CD8-positive, alpha-beta memory T cell (primary cell): ENCODE results near the gene TNIK. TPM values are rescaled to one million over a fixed set of nuclear protein-coding genes. Genes with fewer than 3 reads are reported as not detected.
A peak's percentile ranks its signal among the peaks of the same experiment; 100 is the strongest.
"Not testable (repeated sequence)": the region's sequence is repeated elsewhere in the genome, so short reads cannot be mapped to it uniquely, and the experiment has no call there.

Experiments used
- CTCF ChIA-PET: fragments of 350-600 bp; sonication (Branson Sonifier 250); formaldehyde crosslinking; loops from one replicate; lab custom pipeline; 2021; ENCODE audit warnings: antibody characterized with exemption; lab: Charles Lee
- POLR2A ChIA-PET: fragments of 350-600 bp; sonication (Branson Sonifier 250); formaldehyde crosslinking; loops from one replicate; lab custom pipeline; 2021; ENCODE audit warnings: antibody characterized with exemption; lab: Charles Lee
- DNase-seq, 5 donors: peaks; one replicate each; pipeline versions ENCODE4 v3.0.0 to v3.0.0-alpha.2; 2020 to 2022; ENCODE audit warnings: mixed read lengths in 1 of 5
- H3K27ac ChIP-seq: one replicate; pipeline ENCODE4 v1.7.0; 2013; ENCODE audit warnings: low read depth, mild to moderate bottlenecking, low read length, moderate library complexity
- H3K27me3 ChIP-seq: 2 replicates; pipeline ENCODE4 v1.7.0; 2013; ENCODE audit warnings: low read length, mild to moderate bottlenecking; ENCODE audit not compliant: insufficient read depth, poor library complexity, severe bottlenecking
- H3K36me3 ChIP-seq: 2 replicates; pipeline ENCODE4 v1.7.0; 2013; ENCODE audit warnings: mild to moderate bottlenecking, low read length, moderate library complexity; ENCODE audit not compliant: insufficient read depth
- H3K4me1 ChIP-seq: 2 replicates; pipeline ENCODE4 v1.7.0; 2013; ENCODE audit warnings: mild to moderate bottlenecking, low read length, moderate library complexity; ENCODE audit not compliant: insufficient read depth
- H3K4me3 ChIP-seq: 2 replicates; pipeline ENCODE4 v1.7.0; 2013; ENCODE audit warnings: mild to moderate bottlenecking, low read length
- H3K9me3 ChIP-seq: 2 replicates; pipeline ENCODE4 v1.7.0; 2013; ENCODE audit warnings: mild to moderate bottlenecking, low read length
- H3K27ac Mint-ChIP-seq, 8 donors: one replicate each; pipeline ENCODE4 v1.8.0; 2020 to 2021; ENCODE audit warnings: mixed read lengths in 8 of 8, mild to moderate bottlenecking in 6 of 8, inconsistent platforms in 3 of 8, moderate library complexity in 3 of 8
- H3K27me3 Mint-ChIP-seq, 2 donors: one replicate each; pipeline ENCODE4 v1.8.0; 2020 to 2021; ENCODE audit warnings: mixed read lengths in 2 of 2, mild to moderate bottlenecking in 1 of 2, moderate library complexity in 1 of 2
- H3K36me3 Mint-ChIP-seq, 3 donors: one replicate each; pipeline ENCODE4 v1.8.0; 2020 to 2021; ENCODE audit warnings: mixed read lengths in 3 of 3, inconsistent platforms in 1 of 3, mild to moderate bottlenecking in 1 of 3
- H3K4me1 Mint-ChIP-seq, 3 donors: one replicate each; pipeline ENCODE4 v1.8.0; 2020 to 2021; ENCODE audit warnings: mixed read lengths in 3 of 3, inconsistent platforms in 1 of 3, mild to moderate bottlenecking in 1 of 3
- H3K4me3 Mint-ChIP-seq, 7 donors: one replicate each; pipeline ENCODE4 v1.8.0; 2020 to 2021; ENCODE audit warnings: mixed read lengths in 7 of 7, mild to moderate bottlenecking in 6 of 7, moderate library complexity in 4 of 7, inconsistent platforms in 2 of 7
- H3K9me3 Mint-ChIP-seq, 5 donors: one replicate each; pipeline ENCODE4 v1.8.0; 2020 to 2022; ENCODE audit warnings: mixed read lengths in 5 of 5, mild to moderate bottlenecking in 3 of 5, moderate library complexity in 2 of 5, inconsistent platforms in 1 of 5
- polyA plus RNA-seq: library from polyadenylated mRNA; unstranded; fragments of 300-500 nt; fragmentation: Illumina TruSeq; gene quantifications from one replicate; pipeline ENCODE4 v1.2.3, GENCODE V29; 2021
- total RNA-seq, 2 experiments: library from RNA; stranded (reverse); gene quantifications; one replicate each; pipeline ENCODE4 v1.2.3, GENCODE V29; 2021

The TNIK gene
- total and polyA plus RNA-seq, 3 experiments from 2014 or later: 15.9 to 19.2 (median 17.7) TPM

GRCh38 chr3:171374661-171375285 is 85.4 kb downstream of the TNIK start:
- CTCF ChIA-PET: interaction anchor here (0.8 kb wide), 1 partner anchor 191 kb away, joined by 3 read pairs; no protein-coding TSS in a partner anchor
- peaks cover 11 to 55% (median 24%) of the 10 kb centered on the region in 3 donors for H3K4me1 Mint-ChIP-seq
- H3K4me1 ChIP-seq: peaks cover 45% of the 10 kb centered on the region
- no peaks in the 10 kb centered on the region for H3K27me3 ChIP-seq
- peaks cover 0 to 1% (median 0%) of the 10 kb centered on the region in 3 donors for H3K36me3 Mint-ChIP-seq
- H3K27me3 Mint-ChIP-seq: no peaks in the 10 kb centered on the region
- no peak overlapping the region for H3K4me3 Mint-ChIP-seq
- H3K9me3 ChIP-seq: no peaks in the 10 kb centered on the region
- POLR2A ChIA-PET: interaction anchor here (0.6 kb wide), 1 partner anchor 97 kb away, joined by 4 read pairs; no protein-coding TSS in a partner anchor
- no peaks in the 10 kb centered on the region for H3K9me3 Mint-ChIP-seq
- H3K27ac ChIP-seq: no peak overlapping the region
- no peak overlapping the region for H3K4me3 ChIP-seq
- DNase-seq: no peak
- no peaks in the 10 kb centered on the region for H3K36me3 ChIP-seq
- peak overlapping the region in 1 of 8 donors; percentile 44 for H3K27ac Mint-ChIP-seq

GRCh38 chr3:171374260-171374659 is 85.9 kb downstream of the TNIK start:
- POLR2A ChIA-PET: interaction anchor here (0.6 kb wide), 1 partner anchor 97 kb away, joined by 4 read pairs; no protein-coding TSS in a partner anchor
- CTCF ChIA-PET: interaction anchor here (0.8 kb wide), 1 partner anchor 192 kb away, joined by 3 read pairs; no protein-coding TSS in a partner anchor
- Histone ChIP-seq H3K9me3 (no peaks in the 10 kb centered on the region), H3K36me3 (no peaks in the 10 kb centered on the region), H3K4me1 (peaks cover 45% of the 10 kb centered on the region), H3K27me3 (no peaks in the 10 kb centered on the region), H3K4me3 (no peak overlapping the region), H3K27ac (no peak overlapping the region)
- Mint-ChIP-seq H3K9me3 (no peaks in the 10 kb centered on the region), H3K27ac (no peak overlapping the region), H3K4me1 (peaks cover 12 to 55% (median 20%) of the 10 kb centered on the region in 3 donors), H3K36me3 (peaks cover 0 to 3% (median under 1%) of the 10 kb centered on the region in 3 donors), H3K27me3 (no peaks in the 10 kb centered on the region), H3K4me3 (no peak overlapping the region)
- no peak for DNase-seq

- Histone ChIP-seq H3K9me3 (no peaks in the 10 kb centered on the region), H3K36me3 (no peaks in the 10 kb centered on the region), H3K4me1 (peaks cover 45% of the 10 kb centered on the region), H3K27me3 (no peaks in the 10 kb centered on the region), H3K4me3 (no peak overlapping the region), H3K27ac (no peak overlapping the region)
- Mint-ChIP-seq H3K27ac (no peak overlapping the region), H3K27me3 (no peaks in the 10 kb centered on the region), H3K4me1 (peaks cover 12 to 53% (median 18%) of the 10 kb centered on the region in 3 donors), H3K4me3 (no peak overlapping the region), H3K36me3 (peaks cover 0 to 9% (median 3%) of the 10 kb centered on the region in 3 donors), H3K9me3 (no peaks in the 10 kb centered on the region)
- CTCF ChIA-PET: no interaction called here
- POLR2A ChIA-PET: no interaction called here
- no peak for DNase-seq
Observed at GRCh38 chr3:171373711-171374110, 86.5 kb downstream of the TNIK start.

GRCh38 chr3:171372694-171373093 is 87.5 kb downstream of the TNIK start:
- H3K4me3 Mint-ChIP-seq: no peak overlapping the region
- H3K27ac Mint-ChIP-seq: peak overlapping the region in 2 of 8 donors; percentile 57 to 73
- Histone ChIP-seq H3K27ac (no peak overlapping the region), H3K27me3 (no peaks in the 10 kb centered on the region), H3K36me3 (no peaks in the 10 kb centered on the region), H3K4me1 (peaks cover 40% of the 10 kb centered on the region), H3K9me3 (no peaks in the 10 kb centered on the region), H3K4me3 (no peak overlapping the region)
- POLR2A ChIA-PET: no interaction called here
- no peaks in the 10 kb centered on the region for H3K27me3 Mint-ChIP-seq
- no peaks in the 10 kb centered on the region for H3K9me3 Mint-ChIP-seq
- peaks cover 14 to 51% (median 16%) of the 10 kb centered on the region in 3 donors for H3K4me1 Mint-ChIP-seq
- CTCF ChIA-PET: interaction anchor here (1.0 kb wide), 1 partner anchor 10 kb away, joined by 3 read pairs; no protein-coding TSS in a partner anchor
- DNase-seq: no peak
- H3K36me3 Mint-ChIP-seq: peaks cover 0 to 15% (median 3%) of the 10 kb centered on the region in 3 donors

GRCh38 chr3:171371354-171371753 is 88.9 kb downstream of the TNIK start:
- peaks cover 0 to 15% (median 3%) of the 10 kb centered on the region in 3 donors for H3K36me3 Mint-ChIP-seq
- H3K4me1 Mint-ChIP-seq: peaks cover 14 to 49% (median 21%) of the 10 kb centered on the region in 3 donors
- no peaks in the 10 kb centered on the region for H3K27me3 Mint-ChIP-seq
- H3K4me3 Mint-ChIP-seq: no peak overlapping the region
- CTCF ChIA-PET: interaction anchor here (1.7 kb wide), 1 partner anchor 10 kb away, joined by 6 read pairs; no protein-coding TSS in a partner anchor
- DNase-seq: no peak
- POLR2A ChIA-PET: no interaction called here
- peak overlapping the region in 5 of 8 donors; percentile 17 to 78 (median 56) for H3K27ac Mint-ChIP-seq
- no peaks in the 10 kb centered on the region for H3K36me3 ChIP-seq
- H3K4me3 ChIP-seq: no peak overlapping the region
- no peaks in the 10 kb centered on the region for H3K9me3 Mint-ChIP-seq
- H3K27me3 ChIP-seq: no peaks in the 10 kb centered on the region
- no peak overlapping the region for H3K27ac ChIP-seq
- peaks cover 30% of the 10 kb centered on the region for H3K4me1 ChIP-seq
- H3K9me3 ChIP-seq: no peaks in the 10 kb centered on the region

- POLR2A ChIA-PET: no interaction called here
Observed at GRCh38 chr3:171369156-171369555, 91.0 kb downstream of the TNIK start.

GRCh38 chr3:171366738-171367137 is 93.5 kb downstream of the TNIK start:
- H3K9me3 ChIP-seq, H3K4me3 ChIP-seq, DNase-seq, H3K36me3 ChIP-seq, H3K9me3 Mint-ChIP-seq, H3K27me3 Mint-ChIP-seq, H3K27ac ChIP-seq, H3K4me3 Mint-ChIP-seq, H3K4me1 ChIP-seq, POLR2A ChIA-PET, CTCF ChIA-PET, H3K27me3 ChIP-seq: not testable (repeated sequence)
- Mint-ChIP-seq H3K27ac (peak overlapping the region in 1 of 8 donors; percentile 87), H3K36me3 (peaks cover 0 to 15% (median 3%) of the 10 kb centered on the region in 3 donors), H3K4me1 (peaks cover 48 to 59% (median 50%) of the 10 kb centered on the region in 3 donors)

More at GRCh38 chr3:171369156-171369555, 91.0 kb downstream of the TNIK start:
- Histone ChIP-seq H3K27ac (no peak overlapping the region), H3K36me3 (no peaks in the 10 kb centered on the region), H3K4me1 (peaks cover 11% of the 10 kb centered on the region), H3K27me3 (no peaks in the 10 kb centered on the region), H3K4me3 (no peak overlapping the region), H3K9me3 (no peaks in the 10 kb centered on the region)
- CTCF ChIA-PET: no interaction called here
- no peaks in the 10 kb centered on the region for H3K9me3 Mint-ChIP-seq
- peaks cover 27 to 40% (median 37%) of the 10 kb centered on the region in 3 donors for H3K4me1 Mint-ChIP-seq
- H3K4me3 Mint-ChIP-seq: no peak overlapping the region
- no peak for DNase-seq
- peaks cover 0 to 15% (median 3%) of the 10 kb centered on the region in 3 donors for H3K36me3 Mint-ChIP-seq
- no peak overlapping the region for H3K27ac Mint-ChIP-seq
- no peaks in the 10 kb centered on the region for H3K27me3 Mint-ChIP-seq

GRCh38 chr3:171366043-171366442 is 94.2 kb downstream of the TNIK start:
- CTCF ChIA-PET: no interaction called here
- H3K9me3 Mint-ChIP-seq: no peaks in the 10 kb centered on the region

More at GRCh38 chr3:171366043-171366442, 94.2 kb downstream of the TNIK start:
- no peak overlapping the region for H3K27ac ChIP-seq
- peaks cover 49 to 66% (median 55%) of the 10 kb centered on the region in 3 donors for H3K4me1 Mint-ChIP-seq
- no peaks in the 10 kb centered on the region for H3K27me3 ChIP-seq
- no peak overlapping the region for H3K4me3 Mint-ChIP-seq
- no peak overlapping the region for H3K27ac Mint-ChIP-seq
- no peak overlapping the region for H3K4me3 ChIP-seq
- DNase-seq: no peak
- H3K4me1 ChIP-seq: peaks cover 8% of the 10 kb centered on the region
- peaks cover 0 to 15% (median 3%) of the 10 kb centered on the region in 3 donors for H3K36me3 Mint-ChIP-seq
- H3K27me3 Mint-ChIP-seq: no peaks in the 10 kb centered on the region
- H3K36me3 ChIP-seq: no peaks in the 10 kb centered on the region
- H3K9me3 ChIP-seq: no peaks in the 10 kb centered on the region
- POLR2A ChIA-PET: no interaction called here
